HG03175 (cell line): Measurements from ENCODE around the gene NMT2.

Source experiments
- ATAC-seq: cut with Tn5 transposase; IDR thresholded peaks from one replicate; pipeline ENCODE4 v1.9.1; 2021; ENCODE audit warnings: mild to moderate bottlenecking, moderate library complexity; ENCODE audit not compliant: unreplicated experiment

Gene NMT2

GRCh38 chr10:15182540-15183207, 14.2 kb upstream of the NMT2 start:
- no peak for ATAC-seq

- no peak for ATAC-seq
Measured at GRCh38 chr10:15181576-15182156, 13.2 kb upstream of the NMT2 start.

GRCh38 chr10:15180736-15181135, 12.2 kb upstream of the NMT2 start:
- ATAC-seq = no peak

GRCh38 chr10:15176269-15176668, 7.8 kb upstream of the NMT2 start:
- no peak for ATAC-seq

- no peak for ATAC-seq
Measured at GRCh38 chr10:15175587-15175986, 7.1 kb upstream of the NMT2 start.

- ATAC-seq = no peak
Measured at GRCh38 chr10:15172306-15172840, 3.9 kb upstream of the NMT2 start.

- ATAC-seq = no peak
Measured at GRCh38 chr10:15169555-15170401, 1.3 kb upstream of the NMT2 start.

- peak; percentile 42 for ATAC-seq
Measured at GRCh38 chr10:15168786-15169554, 477 bp upstream of the NMT2 start.

GRCh38 chr10:15167411-15168290, 842 bp downstream of the NMT2 start:
- peak; percentile 48 for ATAC-seq

GRCh38 chr10:15166325-15166724, 2.2 kb downstream of the NMT2 start:
- no peak for ATAC-seq

GRCh38 chr10:15163253-15163828, 5.2 kb downstream of the NMT2 start:
- ATAC-seq = no peak

GRCh38 chr10:15158972-15159371, 9.5 kb downstream of the NMT2 start:
- ATAC-seq = no peak

- no peak for ATAC-seq
Measured at GRCh38 chr10:15158448-15158847, 10.0 kb downstream of the NMT2 start.

GRCh38 chr10:15155978-15156656, 12.4 kb downstream of the NMT2 start:
- ATAC-seq = no peak

- ATAC-seq = no peak
Measured at GRCh38 chr10:15152556-15152955, 15.9 kb downstream of the NMT2 start.

GRCh38 chr10:15150563-15150962, 17.9 kb downstream of the NMT2 start:
- no peak for ATAC-seq

- no peak for ATAC-seq
Measured at GRCh38 chr10:15149042-15149771, 19.3 kb downstream of the NMT2 start.

GRCh38 chr10:15147594-15148392, 20.7 kb downstream of the NMT2 start:
- no peak for ATAC-seq
